ENCODE measurements around the gene AHCYL2.
"Not testable (repeated sequence)": the region's sequence is repeated elsewhere in the genome, so short reads cannot be mapped to it uniquely, and the experiment has no call there.

AHCYL2 gene

DNA sequence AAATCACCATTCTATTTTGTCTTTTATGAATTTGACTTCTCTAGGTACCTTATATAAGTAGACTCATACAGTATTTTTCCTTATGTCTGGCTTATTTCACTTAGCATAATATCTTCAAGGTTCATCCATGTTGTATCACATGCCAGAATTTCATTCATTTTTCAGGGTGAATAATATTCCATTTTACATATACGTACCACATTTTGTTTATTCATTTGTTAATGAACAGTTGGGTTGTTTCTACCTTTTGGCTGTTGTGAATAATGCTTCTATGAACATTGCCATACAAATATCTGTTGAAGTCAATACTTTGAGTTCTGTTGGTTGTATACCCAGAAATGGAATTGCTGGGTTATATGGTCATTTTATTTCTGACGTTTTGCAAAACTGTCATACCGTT lies 20.7 kb downstream of the AHCYL2 start:
- DNase-seq = no peak

DNA sequence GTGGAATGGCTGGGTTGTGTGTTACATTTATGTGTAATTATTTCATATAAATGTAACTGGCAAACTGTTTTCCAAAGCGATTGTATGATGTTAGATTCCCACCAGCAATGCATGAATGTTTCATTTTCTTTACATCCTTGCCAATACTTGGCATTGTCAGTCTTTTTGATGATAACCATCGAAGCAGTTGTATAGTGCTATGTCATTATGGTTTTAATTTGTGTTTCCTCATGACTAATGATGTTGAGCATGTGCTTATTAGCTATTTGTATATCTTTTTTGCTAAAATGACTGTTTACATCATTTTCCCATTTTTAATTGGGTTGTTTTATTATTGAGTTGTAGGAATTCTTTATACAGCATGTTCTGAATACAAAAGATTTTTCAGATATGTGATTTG lies 22.3 kb downstream of the AHCYL2 start:
- no peak for DNase-seq

DNA sequence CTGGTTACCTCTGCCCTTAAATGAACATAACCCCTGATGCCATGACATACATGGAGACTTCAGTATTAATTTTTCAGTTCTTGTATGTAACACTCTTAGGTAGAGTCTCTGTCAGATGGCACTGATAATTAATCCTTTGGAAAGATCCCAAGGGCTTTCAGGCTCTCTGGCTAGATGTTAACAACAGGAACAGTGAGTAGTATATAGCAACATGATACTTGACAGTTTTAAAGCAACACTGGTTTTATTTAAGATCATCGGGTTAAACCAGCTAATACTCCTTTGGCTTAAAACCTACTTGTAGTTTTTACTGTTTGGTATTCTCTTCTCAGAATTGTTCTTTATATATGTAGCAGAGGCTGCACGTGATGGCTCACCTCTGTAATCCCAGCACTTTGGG lies 27.3 kb downstream of the AHCYL2 start:
- no peak for DNase-seq

- not testable (repeated sequence) for DNase-seq
Observed at GRCh38 chr7:129252603-129253002, 27.8 kb downstream of the AHCYL2 start.

DNA sequence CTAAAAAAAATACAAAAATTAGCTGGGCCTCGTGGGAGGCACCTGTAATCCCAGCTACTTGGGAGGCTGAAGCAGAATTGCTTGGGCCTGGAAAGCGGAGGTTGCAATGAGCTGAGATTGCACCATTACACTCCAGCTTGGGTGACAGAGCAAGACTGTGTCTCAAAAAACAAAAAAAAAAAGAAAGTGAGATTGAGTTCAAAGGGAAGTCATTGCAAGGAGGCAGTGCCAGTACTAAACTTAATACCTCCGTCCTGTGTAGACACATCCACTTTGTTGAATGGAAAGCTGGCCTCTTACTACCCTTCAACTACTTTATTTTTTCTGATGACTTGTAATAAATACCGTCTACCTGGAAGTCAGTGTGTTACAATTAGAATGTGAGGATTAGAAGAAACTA lies 31.0 kb downstream of the AHCYL2 start:
- DNase-seq = no peak

DNA sequence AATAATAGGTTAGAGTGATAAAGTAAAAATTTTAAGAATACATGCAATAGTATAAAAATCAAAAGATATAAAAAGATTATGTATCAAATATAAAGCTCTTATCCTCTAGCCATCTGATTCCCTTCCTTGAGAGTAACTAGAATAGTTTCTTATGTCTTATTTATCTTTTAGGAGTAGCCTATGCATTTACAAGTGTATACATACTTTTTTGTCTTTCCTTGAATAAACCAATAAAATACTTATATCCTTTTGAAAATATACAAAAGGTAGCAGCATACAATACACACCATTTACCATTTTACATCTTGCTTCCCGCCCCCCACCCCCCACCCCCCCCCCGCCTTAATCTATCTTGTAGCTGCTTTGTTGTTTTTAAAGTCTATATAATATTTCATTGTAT lies 31.4 kb downstream of the AHCYL2 start:
- no peak for DNase-seq

- DNase-seq = no peak
Observed at GRCh38 chr7:129257168-129257567, 32.3 kb downstream of the AHCYL2 start.

- peak; percentile 1 for DNase-seq
Observed at GRCh38 chr7:129258649-129259389, 34.0 kb downstream of the AHCYL2 start.

DNA sequence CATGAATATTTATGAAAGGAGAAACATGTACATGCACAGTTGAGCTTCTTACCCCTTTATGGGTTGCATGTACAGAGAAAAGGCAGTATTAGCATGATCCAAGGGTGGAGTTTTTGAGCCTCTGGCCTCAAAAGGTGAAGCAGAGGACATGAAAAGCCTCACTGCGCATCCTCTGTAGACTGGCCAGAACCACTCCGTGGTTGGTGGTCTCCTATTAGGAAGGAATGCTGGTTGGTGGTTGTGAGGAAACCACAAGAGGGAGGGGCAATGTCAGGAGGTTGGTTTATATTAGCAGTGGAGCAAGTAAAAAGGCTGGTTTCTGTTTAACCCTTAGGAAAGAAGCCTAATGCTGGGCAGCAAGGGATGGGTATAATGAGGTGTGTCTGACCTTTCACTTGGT lies 37.5 kb downstream of the AHCYL2 start:
- DNase-seq = no peak

DNA sequence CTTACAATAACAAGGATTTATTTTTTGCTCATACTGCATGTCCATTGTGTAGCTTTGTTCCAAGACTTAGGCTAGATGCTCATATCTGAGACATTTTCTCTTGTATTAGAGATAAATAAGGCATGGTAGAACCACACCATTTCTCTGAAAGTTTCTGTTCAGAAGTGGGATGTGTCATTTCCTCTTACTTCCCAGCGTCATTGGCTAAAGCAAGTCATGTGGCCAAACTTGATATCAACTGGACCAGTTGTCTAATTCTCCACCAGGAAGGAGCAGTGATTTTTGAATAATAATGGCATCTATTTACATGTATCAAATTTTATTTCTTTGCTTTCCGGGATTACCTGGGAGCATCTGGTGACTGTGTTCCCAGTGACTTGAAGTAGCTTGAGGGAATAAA lies 38.3 kb downstream of the AHCYL2 start:
- DNase-seq = no peak

DNA sequence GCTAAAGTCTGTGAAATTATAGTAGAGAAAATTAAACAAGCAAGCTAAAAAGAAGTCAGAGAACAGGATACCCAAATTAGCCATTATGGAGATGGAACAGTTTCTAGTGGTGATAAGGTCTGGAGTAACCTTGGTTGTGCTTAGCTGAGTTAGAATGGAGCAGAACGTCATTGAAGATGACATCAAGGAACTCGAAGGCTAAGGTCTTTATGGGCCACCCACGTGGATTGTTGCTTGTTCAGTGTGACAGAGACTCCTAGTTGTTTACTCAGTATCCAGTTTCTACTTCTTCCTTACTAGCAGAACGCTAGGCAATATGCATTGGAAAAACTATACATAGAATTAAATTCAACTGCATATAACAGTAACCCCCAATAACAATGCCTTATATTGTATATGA lies 39.7 kb downstream of the AHCYL2 start:
- no peak for DNase-seq

DNA sequence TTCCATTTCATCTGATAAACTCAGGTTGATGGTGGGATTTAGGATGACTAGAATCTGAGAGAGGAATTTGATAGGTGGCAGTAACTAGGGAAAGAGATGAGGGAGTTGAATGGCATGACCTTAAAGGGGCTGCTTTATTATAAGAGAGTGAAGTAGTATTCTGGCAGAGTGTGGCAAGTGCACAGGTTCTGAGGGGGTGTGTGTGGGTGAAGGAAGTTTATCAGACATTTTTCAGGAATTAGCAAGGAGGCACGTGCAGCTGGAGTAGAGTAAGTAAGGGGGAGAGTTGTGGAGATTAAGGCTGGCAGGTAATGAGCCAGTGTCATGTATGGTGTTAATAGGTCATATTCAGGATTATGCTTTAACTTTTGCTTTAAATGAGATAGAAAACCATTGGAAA lies 40.5 kb downstream of the AHCYL2 start:
- no peak for DNase-seq

DNA sequence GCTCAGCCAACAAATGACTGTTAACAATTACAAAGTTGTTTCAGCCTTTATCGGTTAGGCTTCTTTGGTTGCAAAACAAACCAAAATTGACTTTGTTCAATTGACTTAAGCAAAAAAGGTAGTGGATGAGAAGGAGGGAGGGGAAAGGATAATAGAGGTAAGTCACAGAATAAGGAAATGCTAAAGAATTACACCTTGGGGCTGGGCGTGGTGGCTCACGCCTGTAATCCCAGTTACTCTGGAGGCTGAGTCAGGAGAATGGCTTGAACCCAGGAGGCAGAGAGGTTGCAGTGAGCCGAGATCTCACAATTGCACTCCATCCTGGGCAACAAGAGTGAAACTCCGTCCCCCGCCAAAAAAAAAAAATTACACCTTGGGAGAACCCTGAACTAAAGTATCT lies 41.4 kb downstream of the AHCYL2 start:
- no peak for DNase-seq

GRCh38 chr7:129270077-129270476 lies 45.2 kb downstream of the AHCYL2 start:
- DNase-seq = no peak

DNA sequence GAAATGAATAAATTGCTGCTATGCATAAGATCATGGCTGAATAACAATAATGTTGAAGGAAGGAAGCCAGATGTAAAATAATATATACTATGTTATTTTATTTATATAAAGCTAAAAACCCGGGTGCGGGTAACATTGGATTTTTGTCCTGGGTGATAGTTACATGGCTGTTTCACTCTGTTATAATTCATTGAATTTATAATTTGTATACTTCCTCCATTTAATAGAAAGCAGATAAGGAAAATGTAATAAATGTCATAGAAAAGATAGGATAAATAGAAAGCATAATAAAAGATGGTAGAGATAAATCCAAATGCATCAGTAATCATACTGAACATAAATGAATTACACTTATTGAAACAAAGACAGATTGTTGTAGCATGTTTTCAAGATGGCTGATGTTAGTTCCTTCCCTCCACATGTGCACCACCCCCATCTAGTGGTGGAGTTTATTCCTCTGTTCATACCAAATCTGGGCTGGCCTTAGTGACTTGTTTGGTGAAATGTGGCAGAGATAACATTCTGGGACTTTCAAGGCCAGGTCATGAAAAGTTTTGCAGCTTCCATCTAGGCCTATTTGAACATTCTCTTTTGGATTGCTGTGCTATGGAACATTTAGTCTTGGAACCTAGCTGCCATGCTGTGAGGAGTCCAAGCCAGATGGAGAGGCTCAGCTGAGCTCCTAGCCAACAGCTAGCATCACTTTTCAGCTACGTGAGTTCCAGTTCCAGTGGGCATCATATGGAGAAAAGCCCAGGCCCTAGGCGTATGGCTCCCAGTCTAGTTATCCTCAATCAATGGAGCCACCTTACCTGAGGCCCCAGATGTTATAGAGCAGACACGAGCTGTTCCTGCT lies 46.9 kb downstream of the AHCYL2 start:
- DNase-seq = no peak

GRCh38 chr7:129273936-129274335 lies 49.1 kb downstream of the AHCYL2 start:
- no peak for DNase-seq

GRCh38 chr7:129277629-129278028 lies 52.8 kb downstream of the AHCYL2 start:
- DNase-seq = no peak

DNA sequence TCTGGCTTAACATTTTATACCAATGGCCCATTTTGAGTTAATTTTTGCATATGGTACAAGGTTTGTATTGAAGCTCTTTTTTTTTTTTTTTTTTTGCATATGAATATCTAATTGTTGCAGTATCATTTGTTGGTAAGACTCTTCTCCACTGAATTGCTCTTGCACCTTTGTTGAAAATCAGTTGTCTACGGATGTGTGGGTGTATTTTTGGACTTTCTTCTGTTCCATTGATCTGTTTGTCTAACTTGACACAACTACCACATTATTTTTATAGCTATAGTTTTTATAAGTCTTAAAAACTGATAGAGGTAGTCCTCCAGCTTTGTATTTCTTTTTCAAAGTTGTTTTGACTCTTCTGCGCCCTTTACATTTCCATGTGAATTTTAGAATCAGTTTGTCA lies 53.9 kb downstream of the AHCYL2 start:
- DNase-seq = no peak

DNA sequence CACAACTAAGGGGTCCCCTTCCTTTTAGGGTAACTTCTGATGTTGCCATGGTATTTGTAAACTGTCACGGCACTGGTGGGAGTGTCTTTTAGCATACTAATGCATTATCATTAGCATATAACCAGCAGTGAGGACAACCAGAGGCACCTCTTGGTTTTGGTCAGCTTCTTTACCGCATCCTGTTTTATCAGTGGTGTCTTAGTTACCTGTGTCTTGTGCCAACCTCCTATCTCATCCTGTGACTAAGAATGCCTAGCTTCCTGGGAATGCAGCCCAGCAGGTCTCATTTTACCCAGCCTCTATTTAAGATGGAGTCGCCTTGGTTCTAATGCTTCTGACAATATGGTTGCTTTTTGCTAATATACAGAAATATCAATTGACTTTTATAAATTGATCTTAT lies 54.9 kb downstream of the AHCYL2 start:
- DNase-seq = no peak

GRCh38 chr7:129281163-129281562 lies 56.3 kb downstream of the AHCYL2 start:
- no peak for DNase-seq

- no peak for DNase-seq
Observed at GRCh38 chr7:129282865-129283264, 58.0 kb downstream of the AHCYL2 start.

DNA sequence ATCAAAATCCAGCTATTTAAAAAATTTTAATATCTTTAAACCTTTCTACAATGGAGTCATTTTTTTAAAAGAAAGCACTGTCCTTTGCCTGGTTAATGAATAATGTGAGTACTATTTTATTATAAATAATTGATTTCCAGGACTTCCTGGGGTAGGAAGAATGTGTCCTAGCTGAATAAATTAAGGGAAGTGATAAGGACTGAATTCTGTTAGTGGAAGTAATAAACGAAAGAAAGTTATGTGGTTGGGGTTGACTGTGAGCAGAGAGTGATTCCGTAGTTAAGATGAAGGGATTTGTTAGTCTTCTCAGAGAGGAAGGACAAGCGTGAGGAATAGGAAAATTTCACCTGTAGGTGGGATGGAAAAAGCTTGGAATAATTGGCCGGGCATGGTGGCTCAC lies 59.1 kb downstream of the AHCYL2 start:
- no peak for DNase-seq

DNA sequence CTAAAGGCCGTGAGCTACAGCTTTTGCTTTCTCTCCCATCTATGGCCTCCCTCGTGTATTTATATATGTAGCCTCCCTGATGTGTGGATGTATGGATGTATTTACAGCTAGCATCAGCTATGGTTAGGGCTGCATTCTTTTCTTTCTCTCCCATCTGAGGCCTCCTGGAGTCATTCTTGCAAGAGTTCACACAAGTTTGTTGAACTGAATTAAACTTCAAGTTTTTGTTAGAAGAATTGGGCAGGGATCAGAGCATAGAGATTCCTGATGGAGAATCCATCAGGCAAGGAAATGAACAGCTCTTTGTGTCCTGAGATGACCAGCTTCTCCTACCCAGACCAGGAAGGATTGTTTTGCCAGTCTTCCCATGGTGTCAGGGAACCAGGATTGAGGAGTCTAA lies 60.3 kb downstream of the AHCYL2 start:
- DNase-seq = no peak

- DNase-seq = no peak
Observed at GRCh38 chr7:129292861-129293260, 68.0 kb downstream of the AHCYL2 start.

- no peak for DNase-seq
Observed at GRCh38 chr7:129295015-129295423, 70.2 kb downstream of the AHCYL2 start.
